ENCODE measurements around the gene MCTP2.

Gene MCTP2

DNA sequence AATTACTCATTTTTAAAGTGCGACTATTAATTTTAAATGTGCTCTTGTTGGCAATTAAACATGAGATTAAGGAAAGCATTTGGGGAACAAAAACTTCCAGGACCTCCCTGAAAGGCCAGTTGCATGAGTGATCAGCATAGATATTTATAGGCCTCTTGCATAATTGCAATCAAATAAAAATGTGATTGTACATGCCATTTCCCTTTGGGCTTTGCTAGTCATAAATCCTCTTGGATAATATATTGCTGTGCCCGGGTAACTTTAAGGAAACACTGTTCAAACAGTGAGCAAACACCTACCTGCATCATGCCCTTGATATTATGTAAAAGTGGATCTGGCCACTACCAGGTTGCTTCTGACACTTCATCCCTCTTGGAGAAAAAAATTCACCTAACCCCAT, 239.1 kb downstream of the MCTP2 start (continued):
- TF ChIP-seq ZNF518A (tag by site-specific recombination; conservative IDR thresholded peaks at IDR 0.05; ENCODE audit: low read depth) (no peak), ZNF513 (tag by site-specific recombination; IDR thresholded peaks at IDR 0.05) (no peak), KLF8 (tag by site-specific recombination; IDR thresholded peaks at IDR 0.05) (no peak), BCL11B (tag by site-specific recombination; IDR thresholded peaks at IDR 0.05; ENCODE audit: low read depth) (no peak), ZNF335 (tag by site-specific recombination; conservative IDR thresholded peaks at IDR 0.05) (no peak)

DNA sequence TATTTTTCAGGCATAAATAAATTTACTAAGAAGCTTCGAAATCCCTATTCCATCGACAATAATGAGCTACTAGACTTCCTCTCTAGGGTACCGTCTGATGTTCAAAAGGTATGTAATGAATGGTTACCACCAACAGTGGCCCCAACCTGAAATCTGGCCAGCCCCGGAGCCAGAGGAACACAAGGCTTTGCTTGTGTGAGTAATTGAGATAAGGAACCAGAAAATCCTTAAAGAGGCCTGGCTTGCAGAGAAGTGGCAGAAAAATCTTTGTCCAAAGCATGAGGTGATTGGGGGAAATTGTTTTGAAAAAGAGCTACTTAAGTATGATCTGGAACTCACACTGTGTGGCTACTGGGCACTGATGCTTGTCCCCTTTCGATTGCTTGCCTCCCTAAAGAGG, 245.3 kb downstream of the MCTP2 start:
- CTCF ChIA-PET = interaction anchor here (0.7 kb wide), 1 partner anchor 284 kb away, joined by 3 read pairs; no protein-coding TSS in a partner anchor
- POLR2A ChIA-PET = no interaction called here

DNA sequence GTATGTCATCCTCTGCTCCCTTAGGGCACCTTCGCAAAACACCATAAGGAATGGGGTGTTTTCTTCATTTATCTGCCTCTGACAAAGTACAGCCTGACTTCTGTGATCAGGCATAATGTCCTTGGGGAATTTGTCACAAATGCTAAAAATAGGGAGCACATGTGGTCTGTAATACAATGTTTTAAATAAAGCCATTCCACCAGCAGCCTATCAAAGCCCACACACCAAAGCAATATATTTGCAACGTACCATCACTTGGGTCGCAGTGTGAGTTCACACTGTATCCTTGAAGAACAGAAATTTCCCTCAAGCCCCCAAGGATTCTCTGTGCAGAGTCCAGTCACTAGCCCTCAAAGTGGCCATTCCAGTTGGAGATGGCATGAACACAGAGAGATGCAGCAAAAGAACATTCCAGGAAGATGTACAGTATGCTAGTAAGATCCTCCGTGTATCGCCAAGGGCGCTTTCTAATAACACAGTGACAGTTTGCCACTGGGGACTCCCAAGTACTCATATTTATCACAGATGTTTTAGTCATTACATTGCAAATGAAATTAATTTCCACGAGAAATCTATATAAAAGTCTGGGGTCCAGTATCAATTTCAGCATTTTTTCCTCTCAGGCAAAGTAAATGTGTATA, 246.7 kb downstream of the MCTP2 start:
- POLR2A ChIA-PET = no interaction called here
- Histone ChIP-seq H3K4me3 (ENCODE audit: low read depth, low read length) (no peak overlapping the region), H3K4me1 (ENCODE audit: control insufficient read depth, insufficient read depth, low read length) (peaks cover 28% of the 10 kb centered on the region), H3K36me3 (ENCODE audit: control insufficient read depth in 2 of 2, insufficient read depth in 1 of 2, low read length in 2 of 2) (no peaks in the 10 kb centered on the region), H3K9me3 (ENCODE audit: control insufficient read depth, insufficient read depth, low read depth, low read length) (no peaks in the 10 kb centered on the region), H3K27ac (ENCODE audit: extremely low read depth, low read depth, low read length) (0 out of 2 replicates have a peak overlapping the region, but pooled peaks have one; percentile 1)
- CTCF ChIA-PET = interaction anchor here (0.7 kb wide), 1 partner anchor 168 kb away, joined by 3 read pairs; no protein-coding TSS in a partner anchor
- TF ChIP-seq ZNF707 (tag by site-specific recombination; IDR thresholded peaks at IDR 0.05) = no peak
- no peak for TF ChIP-seq ZNF248 (tag by site-specific recombination; IDR thresholded peaks at IDR 0.05)
- TF ChIP-seq, protein P1, sequence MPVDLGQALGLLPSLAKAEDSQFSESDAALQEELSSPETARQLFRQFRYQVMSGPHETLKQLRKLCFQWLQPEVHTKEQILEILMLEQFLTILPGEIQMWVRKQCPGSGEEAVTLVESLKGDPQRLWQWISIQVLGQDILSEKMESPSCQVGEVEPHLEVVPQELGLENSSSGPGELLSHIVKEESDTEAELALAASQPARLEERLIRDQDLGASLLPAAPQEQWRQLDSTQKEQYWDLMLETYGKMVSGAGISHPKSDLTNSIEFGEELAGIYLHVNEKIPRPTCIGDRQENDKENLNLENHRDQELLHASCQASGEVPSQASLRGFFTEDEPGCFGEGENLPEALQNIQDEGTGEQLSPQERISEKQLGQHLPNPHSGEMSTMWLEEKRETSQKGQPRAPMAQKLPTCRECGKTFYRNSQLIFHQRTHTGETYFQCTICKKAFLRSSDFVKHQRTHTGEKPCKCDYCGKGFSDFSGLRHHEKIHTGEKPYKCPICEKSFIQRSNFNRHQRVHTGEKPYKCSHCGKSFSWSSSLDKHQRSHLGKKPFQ (tag by site-specific recombination; IDR thresholded peaks at IDR 0.05) = no peak
- TF ChIP-seq, protein P2, sequence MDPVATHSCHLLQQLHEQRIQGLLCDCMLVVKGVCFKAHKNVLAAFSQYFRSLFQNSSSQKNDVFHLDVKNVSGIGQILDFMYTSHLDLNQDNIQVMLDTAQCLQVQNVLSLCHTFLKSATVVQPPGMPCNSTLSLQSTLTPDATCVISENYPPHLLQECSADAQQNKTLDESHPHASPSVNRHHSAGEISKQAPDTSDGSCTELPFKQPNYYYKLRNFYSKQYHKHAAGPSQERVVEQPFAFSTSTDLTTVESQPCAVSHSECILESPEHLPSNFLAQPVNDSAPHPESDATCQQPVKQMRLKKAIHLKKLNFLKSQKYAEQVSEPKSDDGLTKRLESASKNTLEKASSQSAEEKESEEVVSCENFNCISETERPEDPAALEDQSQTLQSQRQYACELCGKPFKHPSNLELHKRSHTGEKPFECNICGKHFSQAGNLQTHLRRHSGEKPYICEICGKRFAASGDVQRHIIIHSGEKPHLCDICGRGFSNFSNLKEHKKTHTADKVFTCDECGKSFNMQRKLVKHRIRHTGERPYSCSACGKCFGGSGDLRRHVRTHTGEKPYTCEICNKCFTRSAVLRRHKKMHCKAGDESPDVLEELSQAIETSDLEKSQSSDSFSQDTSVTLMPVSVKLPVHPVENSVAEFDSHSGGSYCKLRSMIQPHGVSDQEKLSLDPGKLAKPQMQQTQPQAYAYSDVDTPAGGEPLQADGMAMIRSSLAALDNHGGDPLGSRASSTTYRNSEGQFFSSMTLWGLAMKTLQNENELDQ (tag by site-specific recombination; IDR thresholded peaks at IDR 0.05; ENCODE audit: low read depth) = no peak
- TF ChIP-seq ZNF677 (tag by site-specific recombination; IDR thresholded peaks at IDR 0.05) = no peak
- no peak for TF ChIP-seq ZNF629 (tag by site-specific recombination; IDR thresholded peaks at IDR 0.05)
- TF ChIP-seq ZNF544 (tag by site-specific recombination; IDR thresholded peaks at IDR 0.05) = no peak
- TF ChIP-seq ZNF548 (tag by site-specific recombination; IDR thresholded peaks at IDR 0.05) = no peak
- no peak for TF ChIP-seq ZNF580 (tag by site-specific recombination; IDR thresholded peaks at IDR 0.05)

More for the DNA sequence above, 245.3 kb downstream of the MCTP2 start:
- peaks cover 31% of the 10 kb centered on the region for H3K4me1 ChIP-seq (ENCODE audit: control insufficient read depth, insufficient read depth, low read length)
- no peak overlapping the region for H3K27ac ChIP-seq (ENCODE audit: extremely low read depth, low read depth, low read length)
- H3K4me3 ChIP-seq (ENCODE audit: low read depth, low read length) = no peak overlapping the region
- TF ChIP-seq YY1 (tag by site-specific recombination; IDR thresholded peaks at IDR 0.05) (no peak), PRDM4 (tag by site-specific recombination; IDR thresholded peaks at IDR 0.05) (no peak), ZFP41 (tag by site-specific recombination; IDR thresholded peaks at IDR 0.05; ENCODE audit: borderline replicate concordance) (no peak)
- H3K36me3 ChIP-seq (ENCODE audit: control insufficient read depth in 2 of 2, insufficient read depth in 1 of 2, low read length in 2 of 2) = no peaks in the 10 kb centered on the region
- no peaks in the 10 kb centered on the region for H3K9me3 ChIP-seq (ENCODE audit: control insufficient read depth, insufficient read depth, low read depth, low read length)
